ENCODE results near the gene ITPR1.

DNA sequence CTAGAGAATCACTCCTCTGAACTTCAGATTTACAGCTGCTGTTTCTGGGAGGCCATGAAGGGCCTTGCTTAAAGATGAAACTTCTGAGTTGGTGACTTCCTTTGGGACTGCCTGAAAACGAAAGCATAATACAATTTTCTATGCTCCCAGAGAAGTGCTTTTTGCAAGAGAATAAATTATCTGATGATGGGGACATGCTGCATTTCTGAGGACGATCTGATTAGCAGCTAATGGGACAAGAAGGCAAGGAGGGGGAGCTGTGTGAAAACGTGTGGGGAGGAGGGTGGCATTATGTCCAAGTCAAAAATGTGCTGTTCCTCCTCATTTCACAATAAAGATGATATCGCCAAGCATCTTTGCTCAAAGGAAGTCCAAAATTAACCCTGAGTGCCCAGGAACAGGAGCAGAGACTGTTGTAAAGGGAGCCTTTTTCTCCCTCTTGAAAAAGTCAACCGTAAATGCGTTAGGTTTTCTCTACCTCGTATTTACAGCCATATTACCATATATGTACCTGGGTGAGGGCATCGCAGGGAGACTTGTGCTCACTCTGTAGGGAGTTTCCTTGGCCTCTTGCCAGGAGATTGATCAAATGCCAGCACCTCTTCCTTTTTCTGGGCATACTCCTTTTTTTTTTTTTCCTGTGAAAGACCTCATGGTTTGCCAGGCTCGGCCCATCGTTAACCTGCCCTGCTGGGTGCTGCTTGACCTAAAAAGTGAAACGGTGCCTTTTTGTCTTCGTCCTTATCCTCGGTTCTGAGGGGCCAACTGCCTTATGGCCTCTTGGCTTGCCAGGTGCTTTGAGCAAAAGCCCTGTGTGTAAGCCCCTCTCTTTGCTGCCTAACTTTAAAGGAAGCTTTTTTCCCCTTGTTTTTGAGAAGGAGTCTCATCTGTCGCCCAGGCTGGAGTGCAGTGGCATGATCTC, 11.5 kb downstream of the ITPR1 start:
- TF ChIP-seq, protein P1, sequence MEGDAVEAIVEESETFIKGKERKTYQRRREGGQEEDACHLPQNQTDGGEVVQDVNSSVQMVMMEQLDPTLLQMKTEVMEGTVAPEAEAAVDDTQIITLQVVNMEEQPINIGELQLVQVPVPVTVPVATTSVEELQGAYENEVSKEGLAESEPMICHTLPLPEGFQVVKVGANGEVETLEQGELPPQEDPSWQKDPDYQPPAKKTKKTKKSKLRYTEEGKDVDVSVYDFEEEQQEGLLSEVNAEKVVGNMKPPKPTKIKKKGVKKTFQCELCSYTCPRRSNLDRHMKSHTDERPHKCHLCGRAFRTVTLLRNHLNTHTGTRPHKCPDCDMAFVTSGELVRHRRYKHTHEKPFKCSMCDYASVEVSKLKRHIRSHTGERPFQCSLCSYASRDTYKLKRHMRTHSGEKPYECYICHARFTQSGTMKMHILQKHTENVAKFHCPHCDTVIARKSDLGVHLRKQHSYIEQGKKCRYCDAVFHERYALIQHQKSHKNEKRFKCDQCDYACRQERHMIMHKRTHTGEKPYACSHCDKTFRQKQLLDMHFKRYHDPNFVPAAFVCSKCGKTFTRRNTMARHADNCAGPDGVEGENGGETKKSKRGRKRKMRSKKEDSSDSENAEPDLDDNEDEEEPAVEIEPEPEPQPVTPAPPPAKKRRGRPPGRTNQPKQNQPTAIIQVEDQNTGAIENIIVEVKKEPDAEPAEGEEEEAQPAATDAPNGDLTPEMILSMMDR (conservative IDR thresholded peaks at IDR 0.05; ENCODE audit: low read depth in 2 of 2): no peak
- TF ChIP-seq POLR2AphosphoS5 (IDR thresholded peaks at IDR 0.05; ENCODE audit: low read depth): no peak
- no peak for TF ChIP-seq ZNF331 (CRISPR knock-in tag; IDR thresholded peaks at IDR 0.05; ENCODE audit: low read depth)
- no peak for TF ChIP-seq EZH2phosphoT487 (IDR thresholded peaks at IDR 0.05; ENCODE audit: unreplicated experiment)
- TF ChIP-seq STAT1 (IDR thresholded peaks at IDR 0.05; ENCODE audit: unreplicated experiment): no peak
- no peak for TF ChIP-seq JUNB (IDR thresholded peaks at IDR 0.05; ENCODE audit: unreplicated experiment)
- no peak for TF ChIP-seq EZH2 (IDR thresholded peaks at IDR 0.05; ENCODE audit: low read depth, unreplicated experiment)
- TF ChIP-seq, protein P2, sequence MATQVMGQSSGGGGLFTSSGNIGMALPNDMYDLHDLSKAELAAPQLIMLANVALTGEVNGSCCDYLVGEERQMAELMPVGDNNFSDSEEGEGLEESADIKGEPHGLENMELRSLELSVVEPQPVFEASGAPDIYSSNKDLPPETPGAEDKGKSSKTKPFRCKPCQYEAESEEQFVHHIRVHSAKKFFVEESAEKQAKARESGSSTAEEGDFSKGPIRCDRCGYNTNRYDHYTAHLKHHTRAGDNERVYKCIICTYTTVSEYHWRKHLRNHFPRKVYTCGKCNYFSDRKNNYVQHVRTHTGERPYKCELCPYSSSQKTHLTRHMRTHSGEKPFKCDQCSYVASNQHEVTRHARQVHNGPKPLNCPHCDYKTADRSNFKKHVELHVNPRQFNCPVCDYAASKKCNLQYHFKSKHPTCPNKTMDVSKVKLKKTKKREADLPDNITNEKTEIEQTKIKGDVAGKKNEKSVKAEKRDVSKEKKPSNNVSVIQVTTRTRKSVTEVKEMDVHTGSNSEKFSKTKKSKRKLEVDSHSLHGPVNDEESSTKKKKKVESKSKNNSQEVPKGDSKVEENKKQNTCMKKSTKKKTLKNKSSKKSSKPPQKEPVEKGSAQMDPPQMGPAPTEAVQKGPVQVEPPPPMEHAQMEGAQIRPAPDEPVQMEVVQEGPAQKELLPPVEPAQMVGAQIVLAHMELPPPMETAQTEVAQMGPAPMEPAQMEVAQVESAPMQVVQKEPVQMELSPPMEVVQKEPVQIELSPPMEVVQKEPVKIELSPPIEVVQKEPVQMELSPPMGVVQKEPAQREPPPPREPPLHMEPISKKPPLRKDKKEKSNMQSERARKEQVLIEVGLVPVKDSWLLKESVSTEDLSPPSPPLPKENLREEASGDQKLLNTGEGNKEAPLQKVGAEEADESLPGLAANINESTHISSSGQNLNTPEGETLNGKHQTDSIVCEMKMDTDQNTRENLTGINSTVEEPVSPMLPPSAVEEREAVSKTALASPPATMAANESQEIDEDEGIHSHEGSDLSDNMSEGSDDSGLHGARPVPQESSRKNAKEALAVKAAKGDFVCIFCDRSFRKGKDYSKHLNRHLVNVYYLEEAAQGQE (IDR thresholded peaks at IDR 0.05; ENCODE audit: unreplicated experiment): no peak
- no peak for TF ChIP-seq NANOG (IDR thresholded peaks at IDR 0.05; ENCODE audit: borderline replicate concordance)
- TF ChIP-seq CREB1 (CRISPR knock-in tag; IDR thresholded peaks at IDR 0.05; ENCODE audit: low read depth): no peak

All from GM23338 (cell line).